ENCODE measurements around the gene TMEM220.

TMEM220 gene

DNA sequence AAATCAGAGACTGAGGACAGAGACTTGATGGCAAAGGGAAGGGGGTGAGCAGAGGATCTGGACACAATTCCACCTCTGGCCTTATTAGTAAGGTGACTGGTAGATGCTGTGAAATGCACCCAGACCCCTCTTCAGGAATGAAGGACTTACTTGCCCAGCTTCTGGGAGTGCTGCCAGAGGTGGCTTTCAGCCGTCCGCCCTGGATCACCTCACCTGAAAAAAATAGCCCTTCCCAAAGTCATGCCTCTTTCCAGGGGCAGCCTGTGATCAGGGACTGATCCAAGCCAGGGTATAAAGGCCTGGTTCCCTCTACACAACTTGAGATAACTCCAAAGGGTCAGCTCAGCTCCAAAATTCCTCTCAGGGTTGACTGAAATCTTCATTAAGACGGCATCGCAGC lies 20.4 kb upstream of the TMEM220 start:
- TF ChIP-seq, protein P1, sequence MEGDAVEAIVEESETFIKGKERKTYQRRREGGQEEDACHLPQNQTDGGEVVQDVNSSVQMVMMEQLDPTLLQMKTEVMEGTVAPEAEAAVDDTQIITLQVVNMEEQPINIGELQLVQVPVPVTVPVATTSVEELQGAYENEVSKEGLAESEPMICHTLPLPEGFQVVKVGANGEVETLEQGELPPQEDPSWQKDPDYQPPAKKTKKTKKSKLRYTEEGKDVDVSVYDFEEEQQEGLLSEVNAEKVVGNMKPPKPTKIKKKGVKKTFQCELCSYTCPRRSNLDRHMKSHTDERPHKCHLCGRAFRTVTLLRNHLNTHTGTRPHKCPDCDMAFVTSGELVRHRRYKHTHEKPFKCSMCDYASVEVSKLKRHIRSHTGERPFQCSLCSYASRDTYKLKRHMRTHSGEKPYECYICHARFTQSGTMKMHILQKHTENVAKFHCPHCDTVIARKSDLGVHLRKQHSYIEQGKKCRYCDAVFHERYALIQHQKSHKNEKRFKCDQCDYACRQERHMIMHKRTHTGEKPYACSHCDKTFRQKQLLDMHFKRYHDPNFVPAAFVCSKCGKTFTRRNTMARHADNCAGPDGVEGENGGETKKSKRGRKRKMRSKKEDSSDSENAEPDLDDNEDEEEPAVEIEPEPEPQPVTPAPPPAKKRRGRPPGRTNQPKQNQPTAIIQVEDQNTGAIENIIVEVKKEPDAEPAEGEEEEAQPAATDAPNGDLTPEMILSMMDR (IDR thresholded peaks at IDR 0.05; ENCODE audit: control insufficient read depth, insufficient read depth, low read depth, low read length, missing control alignments), result no peak
- no peak overlapping the region for H3K4me3 ChIP-seq (ENCODE audit: control insufficient read depth, low read depth, low read length)
- no peak for DNase-seq (ENCODE audit: low read depth)

DNA sequence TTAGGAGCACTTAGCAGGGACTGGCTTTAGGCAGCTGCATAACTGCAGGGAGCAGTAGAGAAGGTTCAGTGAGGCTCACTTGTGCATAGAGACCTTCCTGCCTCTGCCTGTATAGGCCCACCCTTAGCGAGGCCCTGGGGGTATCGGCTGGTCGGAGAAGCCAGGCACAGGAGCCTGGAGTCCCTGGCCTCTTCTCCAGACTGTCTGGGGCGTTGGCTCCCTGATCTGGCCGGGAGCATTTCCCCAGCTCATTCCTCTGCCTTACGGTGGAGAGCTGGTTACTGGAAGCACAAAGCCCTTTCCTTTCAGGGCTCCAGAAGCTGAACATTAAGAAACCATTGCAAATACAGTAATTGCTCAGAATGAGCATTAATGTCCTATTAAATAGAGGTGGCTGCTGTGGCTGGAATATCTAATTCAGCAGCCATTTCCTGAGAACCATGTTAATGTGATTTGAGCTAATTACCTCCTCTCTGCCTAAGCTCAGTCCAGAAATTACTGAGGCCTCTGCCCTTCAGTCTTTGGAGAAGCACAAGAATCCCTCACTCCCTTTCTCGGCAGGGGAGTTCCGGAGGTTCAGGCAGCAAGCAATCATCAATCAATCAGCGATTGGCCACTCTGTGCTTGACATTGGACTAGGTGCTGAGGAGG lies 18.8 kb upstream of the TMEM220 start:
- no peak overlapping the region for H3K4me3 ChIP-seq (ENCODE audit: control insufficient read depth, low read depth, low read length)
- no peak for DNase-seq (ENCODE audit: low read depth)
- TF ChIP-seq, protein P1 (IDR thresholded peaks at IDR 0.05; ENCODE audit: control insufficient read depth, insufficient read depth, low read depth, low read length, missing control alignments), result no peak

DNA sequence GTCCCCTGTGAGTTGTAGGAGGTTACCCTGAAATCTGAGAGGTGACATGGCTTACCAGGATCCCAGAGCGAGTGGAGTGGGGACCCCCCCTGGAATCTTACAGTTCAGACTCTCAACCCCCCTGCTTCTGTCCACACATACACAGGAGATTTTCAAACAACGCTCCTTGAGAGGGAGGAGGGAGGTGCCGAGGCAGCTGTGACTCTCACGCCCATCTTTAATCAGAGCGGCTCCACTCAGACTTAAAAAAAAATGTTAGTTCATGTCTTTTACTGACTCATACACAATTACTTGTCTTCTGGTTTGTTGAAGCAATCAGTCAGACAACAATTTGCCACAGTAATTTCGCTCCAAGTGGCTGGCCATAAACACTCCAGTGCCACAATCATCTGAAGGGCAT lies 15.4 kb upstream of the TMEM220 start:
- no peak for DNase-seq (ENCODE audit: low read depth)
- TF ChIP-seq, protein P1 (IDR thresholded peaks at IDR 0.05; ENCODE audit: control insufficient read depth, insufficient read depth, low read depth, low read length, missing control alignments), result no peak
- no peak overlapping the region for H3K4me3 ChIP-seq (ENCODE audit: control insufficient read depth, low read depth, low read length)

DNA sequence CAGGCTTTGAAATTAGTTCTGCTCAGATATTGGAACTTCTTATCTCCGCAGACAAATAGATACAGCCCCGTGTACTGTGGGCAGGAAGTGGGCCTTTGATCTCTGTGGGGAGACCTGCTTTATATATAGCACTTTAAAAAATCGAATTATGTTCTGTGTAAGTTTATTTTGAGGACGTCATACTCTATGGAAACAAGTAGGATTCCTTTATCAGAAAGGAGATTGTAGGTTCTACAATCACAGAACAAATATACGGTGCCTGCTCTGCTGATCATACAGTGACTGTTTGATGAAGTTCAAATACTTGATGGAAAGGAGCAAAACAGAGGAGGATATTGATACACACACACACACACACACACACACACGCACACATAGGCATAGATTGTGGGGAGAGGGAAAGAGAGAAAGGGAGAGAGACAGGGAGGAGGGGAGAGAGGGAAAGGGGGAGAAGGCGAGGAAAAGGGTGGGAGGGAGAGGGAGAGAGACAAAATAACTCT lies 14.7 kb upstream of the TMEM220 start:
- H3K4me3 ChIP-seq (ENCODE audit: control insufficient read depth, low read depth, low read length), result no peak overlapping the region
- TF ChIP-seq, protein P1 (IDR thresholded peaks at IDR 0.05; ENCODE audit: control insufficient read depth, insufficient read depth, low read depth, low read length, missing control alignments), result no peak
- DNase-seq (ENCODE audit: low read depth), result no peak

DNA sequence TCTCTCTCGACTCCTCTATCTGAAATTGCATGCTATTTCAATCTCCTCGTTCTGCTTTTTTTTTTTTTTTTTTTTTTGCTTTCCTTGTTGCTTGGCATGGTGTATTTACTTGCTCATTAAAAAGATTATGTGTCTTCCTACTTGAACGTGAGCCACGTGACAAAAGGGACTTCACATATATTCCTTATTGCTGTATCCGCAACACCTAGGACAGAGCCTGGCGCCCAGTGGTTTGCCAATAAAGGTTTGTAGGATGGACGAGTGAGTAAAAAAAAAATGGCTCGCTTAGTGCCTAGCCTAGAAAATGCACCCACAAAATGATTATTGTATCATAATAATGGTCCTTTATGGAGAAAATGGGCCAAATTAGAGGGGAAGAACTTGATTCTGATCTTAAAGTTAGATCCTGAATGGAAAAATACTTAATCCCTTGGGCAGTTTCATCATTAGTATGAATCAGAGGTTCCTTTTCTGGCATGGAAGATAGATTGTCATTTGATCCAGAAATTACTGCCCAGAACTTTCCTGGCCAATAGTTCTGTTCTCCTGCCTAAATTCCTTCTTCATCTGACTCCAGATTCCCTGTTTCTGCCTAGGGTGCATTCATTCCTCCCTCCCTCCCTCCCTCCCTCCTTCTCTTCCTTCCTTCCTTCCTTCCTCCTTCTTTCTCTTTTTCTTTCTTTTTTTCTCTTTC lies 13.6 kb upstream of the TMEM220 start:
- H3K4me3 ChIP-seq (ENCODE audit: control insufficient read depth, low read depth, low read length), result no peak overlapping the region
- TF ChIP-seq, protein P1 (IDR thresholded peaks at IDR 0.05; ENCODE audit: control insufficient read depth, insufficient read depth, low read depth, low read length, missing control alignments), result no peak
- DNase-seq (ENCODE audit: low read depth), result peak; percentile 52

DNA sequence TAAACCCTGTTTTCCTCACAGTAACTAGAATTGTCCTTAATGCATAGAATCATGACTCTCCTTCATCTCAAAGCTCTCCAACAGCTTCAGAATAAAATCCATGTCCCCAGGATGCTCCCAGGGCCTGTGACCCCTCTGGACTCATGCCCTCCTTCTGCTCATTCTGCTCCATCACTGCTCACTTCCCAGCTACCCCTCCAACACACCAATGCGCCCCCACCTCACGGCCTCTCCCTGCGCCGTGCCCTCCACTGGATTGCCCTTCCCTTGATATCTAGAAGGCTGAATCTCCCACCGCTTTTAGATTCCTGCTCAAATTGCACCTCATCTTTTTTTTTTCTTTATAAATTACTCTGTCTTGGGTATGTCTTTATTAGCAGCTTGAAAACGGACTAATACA lies 12.6 kb upstream of the TMEM220 start:
- no peak for DNase-seq (ENCODE audit: low read depth)
- H3K4me3 ChIP-seq (ENCODE audit: control insufficient read depth, low read depth, low read length), result no peak overlapping the region
- TF ChIP-seq, protein P1 (IDR thresholded peaks at IDR 0.05; ENCODE audit: control insufficient read depth, insufficient read depth, low read depth, low read length, missing control alignments), result no peak

Measured in AG09309 (cell line).